Urinary bladder (tissue), 4 donors: ENCODE data around the gene ZSWIM8. TPM values are rescaled to one million over a fixed set of nuclear protein-coding genes. Genes with fewer than 3 reads are reported as not detected.
"Not testable (repeated sequence)": the region's sequence is repeated elsewhere in the genome, so short reads cannot be mapped to it uniquely, and the experiment has no call there.

Experiments used
- DNase-seq: peaks from one replicate; pipeline ENCODE4 v3.0.0-alpha.2; 2015; ENCODE audit errors: extremely low spot score
- H3K27ac ChIP-seq: one replicate; pipeline ENCODE4 v1.5.1; 2013; ENCODE audit warnings: low read depth, mild to moderate bottlenecking, moderate library complexity
- H3K36me3 ChIP-seq: one replicate; pipeline ENCODE4 v1.6.1; 2013; ENCODE audit warnings: mild to moderate bottlenecking, moderate library complexity; ENCODE audit not compliant: insufficient read depth
- H3K4me1 ChIP-seq: one replicate; pipeline ENCODE4 v1.6.1; 2013; ENCODE audit warnings: mild to moderate bottlenecking, moderate library complexity; ENCODE audit not compliant: insufficient read depth
- H3K4me3 ChIP-seq: one replicate; pipeline ENCODE4 v1.5.1; 2013; ENCODE audit warnings: low read depth, low read length
- WGBS: extraction: QIAGEN DNeasy Blood & Tissue Kit; methylation state at CpG from one replicate; pipeline ENCODE4 v1.1.7; 2013; 5-methylcytosine and 5-hydroxymethylcytosine counted together
- polyA plus RNA-seq: library from polyadenylated mRNA; stranded (reverse); fragments of 200-250 nt; gene quantifications from one replicate; pipeline ENCODE4 v1.2.3, GENCODE V29; 2013
- total RNA-seq: library from RNA; depleted of rRNA; stranded (reverse); fragments of >200 nt; gene quantifications from one replicate; pipeline ENCODE4 v1.2.3, GENCODE V29; 2014
- donor health status: healthy with polysubstance abuse.
- donor health status: healthy.

ZSWIM8 gene, protein sequence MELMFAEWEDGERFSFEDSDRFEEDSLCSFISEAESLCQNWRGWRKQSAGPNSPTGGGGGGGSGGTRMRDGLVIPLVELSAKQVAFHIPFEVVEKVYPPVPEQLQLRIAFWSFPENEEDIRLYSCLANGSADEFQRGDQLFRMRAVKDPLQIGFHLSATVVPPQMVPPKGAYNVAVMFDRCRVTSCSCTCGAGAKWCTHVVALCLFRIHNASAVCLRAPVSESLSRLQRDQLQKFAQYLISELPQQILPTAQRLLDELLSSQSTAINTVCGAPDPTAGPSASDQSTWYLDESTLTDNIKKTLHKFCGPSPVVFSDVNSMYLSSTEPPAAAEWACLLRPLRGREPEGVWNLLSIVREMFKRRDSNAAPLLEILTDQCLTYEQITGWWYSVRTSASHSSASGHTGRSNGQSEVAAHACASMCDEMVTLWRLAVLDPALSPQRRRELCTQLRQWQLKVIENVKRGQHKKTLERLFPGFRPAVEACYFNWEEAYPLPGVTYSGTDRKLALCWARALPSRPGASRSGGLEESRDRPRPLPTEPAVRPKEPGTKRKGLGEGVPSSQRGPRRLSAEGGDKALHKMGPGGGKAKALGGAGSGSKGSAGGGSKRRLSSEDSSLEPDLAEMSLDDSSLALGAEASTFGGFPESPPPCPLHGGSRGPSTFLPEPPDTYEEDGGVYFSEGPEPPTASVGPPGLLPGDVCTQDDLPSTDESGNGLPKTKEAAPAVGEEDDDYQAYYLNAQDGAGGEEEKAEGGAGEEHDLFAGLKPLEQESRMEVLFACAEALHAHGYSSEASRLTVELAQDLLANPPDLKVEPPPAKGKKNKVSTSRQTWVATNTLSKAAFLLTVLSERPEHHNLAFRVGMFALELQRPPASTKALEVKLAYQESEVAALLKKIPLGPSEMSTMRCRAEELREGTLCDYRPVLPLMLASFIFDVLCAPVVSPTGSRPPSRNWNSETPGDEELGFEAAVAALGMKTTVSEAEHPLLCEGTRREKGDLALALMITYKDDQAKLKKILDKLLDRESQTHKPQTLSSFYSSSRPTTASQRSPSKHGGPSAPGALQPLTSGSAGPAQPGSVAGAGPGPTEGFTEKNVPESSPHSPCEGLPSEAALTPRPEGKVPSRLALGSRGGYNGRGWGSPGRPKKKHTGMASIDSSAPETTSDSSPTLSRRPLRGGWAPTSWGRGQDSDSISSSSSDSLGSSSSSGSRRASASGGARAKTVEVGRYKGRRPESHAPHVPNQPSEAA (N-terminal part only)
- total RNA-seq (38.8 TPM), polyA plus RNA-seq (110 TPM)

DNA sequence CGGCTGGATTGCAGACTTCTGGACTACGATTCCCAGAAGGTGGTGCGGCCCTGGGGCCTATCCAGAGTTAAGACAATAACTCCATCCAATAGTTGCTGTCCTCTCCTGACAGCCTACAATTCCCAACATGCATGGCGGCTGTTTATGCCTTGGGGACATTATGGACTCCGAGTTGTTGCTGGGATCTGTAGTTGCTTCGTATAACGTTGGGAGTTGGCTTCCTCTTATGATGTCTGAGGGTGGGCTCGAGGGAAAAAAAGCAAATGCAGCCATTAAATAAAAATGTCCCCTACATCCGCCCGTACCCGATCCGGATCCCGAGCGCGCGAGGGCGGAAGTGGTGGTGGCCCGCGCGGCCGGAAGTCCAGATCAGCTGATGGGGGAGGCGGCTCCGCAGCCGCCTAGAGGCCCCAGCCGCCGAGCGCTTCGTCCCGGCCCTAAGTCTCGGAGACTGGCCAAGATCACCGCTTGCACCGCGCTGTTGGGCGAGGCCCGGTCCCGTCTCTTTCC lies at the start of gene ZSWIM8:
TSS of gene ZSWIM8 (plus strand) at position 396 of the 510 bp plus-strand sequence. CDS start 273 bp downstream, outside the sequence.
- H3K4me3 ChIP-seq = peak within 1 kb of the TSS; percentile 99
- peaks cover 4% of the 10 kb centered on the region for H3K36me3 ChIP-seq
- DNase-seq = peak; percentile 97
- peak within 1 kb of the TSS; percentile 87 for H3K27ac ChIP-seq
- H3K4me1 ChIP-seq = peaks cover 1% of the 10 kb centered on the region
- WGBS = under 1% methylated on average over 36 of the region's 36 CpGs

DNA sequence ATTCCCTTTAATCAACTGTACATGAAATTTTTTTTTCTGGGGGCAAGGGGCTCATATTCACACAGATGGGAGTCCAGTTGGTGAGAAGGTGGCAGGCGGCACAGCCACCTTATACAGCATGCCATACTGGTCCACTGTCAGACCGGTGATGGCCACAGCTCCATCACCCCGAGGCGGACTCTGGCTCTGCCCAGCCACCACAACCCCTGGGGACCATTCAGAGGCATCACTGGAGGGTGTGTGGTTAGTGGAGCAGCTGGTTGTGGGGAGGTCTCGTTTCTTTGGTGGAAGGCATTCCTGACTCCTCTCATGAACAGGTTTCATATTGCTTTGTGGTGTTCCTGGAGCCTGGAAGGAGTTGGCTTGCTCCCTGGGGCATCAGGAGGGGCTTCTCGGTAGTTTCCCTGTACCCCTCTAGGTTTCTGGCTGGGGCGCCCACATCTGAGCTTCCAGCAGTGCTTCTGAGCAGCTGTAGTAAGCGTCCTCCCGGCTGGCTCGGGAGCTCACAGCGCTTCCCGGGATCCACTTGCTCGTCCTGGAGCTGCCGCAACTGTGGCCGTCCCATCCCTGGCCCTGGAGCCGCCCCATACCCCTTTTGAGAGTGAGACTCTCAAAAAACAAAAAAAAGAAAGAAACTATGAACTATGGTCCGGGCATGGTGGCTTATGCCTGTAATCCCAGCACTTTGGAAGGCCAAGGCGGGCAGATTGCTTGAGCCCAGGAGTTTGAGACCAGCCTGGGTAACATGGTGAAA lies 44.7 kb upstream of the ZSWIM8 start:
- WGBS = 94% methylated on average over 18 of the region's 18 CpGs
- not testable (repeated sequence) for H3K4me1 ChIP-seq, H3K36me3 ChIP-seq, H3K27ac ChIP-seq, H3K4me3 ChIP-seq, DNase-seq

DNA sequence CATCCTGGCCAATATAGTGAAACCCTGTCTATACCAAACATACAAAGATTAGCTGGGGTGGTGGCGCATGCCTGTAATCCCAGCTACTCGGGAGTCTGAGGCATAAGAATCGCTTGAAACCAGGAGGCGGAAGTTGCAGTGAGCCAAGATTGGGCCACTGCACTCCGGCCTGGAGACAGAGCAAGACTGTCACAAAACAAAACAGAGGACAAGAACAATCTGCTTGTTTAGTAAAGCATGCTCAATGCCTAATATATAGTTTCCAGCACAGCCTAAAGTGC lies 43.0 kb upstream of the ZSWIM8 start:
- DNase-seq = no peak
- H3K27ac ChIP-seq = no peak overlapping the region
- peaks cover 1% of the 10 kb centered on the region for H3K4me1 ChIP-seq
- no peaks in the 10 kb centered on the region for H3K36me3 ChIP-seq
- no peak overlapping the region for H3K4me3 ChIP-seq
- WGBS = 91% methylated on average over 5 of the region's 5 CpGs

DNA sequence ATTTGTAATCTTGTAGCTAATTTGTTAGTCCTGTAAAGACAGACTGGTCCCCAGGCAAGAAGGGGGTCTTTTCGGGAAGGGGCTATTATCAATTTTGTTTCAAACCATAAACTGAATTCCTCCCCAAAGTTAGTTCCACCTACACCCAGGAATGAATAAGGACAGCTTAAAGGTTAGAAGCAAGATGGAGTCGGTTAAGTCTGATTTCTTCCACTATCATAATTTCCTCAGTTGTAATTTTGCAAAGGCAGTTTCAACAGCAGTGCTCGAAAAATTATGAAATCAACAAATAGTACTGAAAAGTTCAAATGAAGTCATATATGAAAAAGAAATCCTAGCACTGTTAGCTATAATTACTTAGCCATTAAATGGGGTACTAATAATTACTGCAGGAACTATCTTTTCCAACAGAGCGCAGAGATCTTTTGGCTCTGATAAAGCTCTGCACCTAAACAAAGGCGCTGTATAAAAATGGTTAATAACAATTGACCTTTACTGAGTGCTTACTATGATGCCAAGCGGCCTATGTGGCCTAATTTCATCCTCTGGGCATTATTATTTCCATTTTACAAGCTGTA lies 42.0 kb upstream of the ZSWIM8 start:
- Histone ChIP-seq H3K4me1 (peaks cover 1% of the 10 kb centered on the region), H3K36me3 (no peaks in the 10 kb centered on the region), H3K27ac (peak overlapping the region; percentile 93), H3K4me3 (peak overlapping the region; percentile 74)
- 39% methylated on average over 6 of the region's 6 CpGs for WGBS
- DNase-seq = peak; percentile 6

DNA sequence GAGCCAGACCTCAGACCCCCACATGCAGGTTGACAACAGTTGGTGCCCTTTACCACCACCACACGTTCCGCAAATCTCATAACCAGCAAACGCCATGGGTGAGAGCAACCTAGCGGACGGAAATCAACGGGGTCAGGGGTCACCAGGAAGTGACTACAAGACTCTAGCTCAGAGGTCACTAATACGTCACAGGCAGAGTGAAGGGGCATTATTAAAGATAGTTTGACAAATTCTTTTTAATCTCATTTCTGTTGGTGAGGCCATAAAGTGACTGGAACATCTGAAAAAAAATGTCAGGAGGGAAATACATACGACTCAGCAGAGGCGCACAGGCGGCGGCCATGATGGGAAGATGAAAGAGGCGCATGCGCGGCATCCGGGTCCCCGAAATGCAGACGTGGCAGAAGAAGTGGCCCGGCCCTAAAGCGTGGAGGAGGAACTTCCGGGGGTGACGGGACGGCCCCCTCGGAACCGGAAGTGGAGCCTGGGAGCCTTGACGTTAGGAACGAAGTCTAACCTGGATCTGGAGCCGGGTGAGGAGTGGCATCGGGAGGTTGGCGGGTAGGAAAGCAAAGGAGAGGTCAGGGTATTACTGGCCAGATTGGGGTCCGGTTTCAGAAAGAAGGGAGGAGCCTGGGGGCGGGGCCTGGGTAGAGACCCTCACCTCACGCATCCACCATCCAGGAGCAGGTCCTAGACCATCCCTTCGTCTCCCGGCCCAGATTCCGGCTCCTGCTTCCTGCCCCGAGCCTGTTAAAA lies 41.3 kb upstream of the ZSWIM8 start, which contains the start of gene SEC24C:
TSS of gene SEC24C (plus strand) at position 468 of the 759 bp plus-strand sequence. CDS start 2,461 bp downstream, outside the sequence.
- Histone ChIP-seq H3K4me3 (peak within 1 kb of the TSS; percentile 74), H3K4me1 (peaks cover 1% of the 10 kb centered on the region), H3K36me3 (no peaks in the 10 kb centered on the region), H3K27ac (peak within 1 kb of the TSS; percentile 94)
- peak; percentile 95 for DNase-seq
- WGBS = under 1% methylated on average over 36 of the region's 36 CpGs

DNA sequence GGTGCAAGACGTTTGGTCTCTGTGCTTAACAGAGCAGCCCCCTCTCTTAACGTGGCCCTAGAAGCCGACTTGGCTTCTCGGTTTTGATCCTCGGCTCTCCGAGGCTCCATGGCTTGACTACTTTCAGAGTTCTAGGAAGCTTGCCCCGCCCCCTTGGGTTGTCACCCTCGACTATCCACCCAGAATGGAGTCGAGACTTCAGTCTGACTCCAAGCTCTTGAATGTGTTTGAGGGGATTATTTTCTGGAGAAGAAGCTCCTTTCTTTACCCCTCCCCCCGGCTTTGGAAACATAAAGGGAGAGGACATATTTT lies 40.8 kb upstream of the ZSWIM8 start:
- no peak for DNase-seq
- peaks cover 1% of the 10 kb centered on the region for H3K4me1 ChIP-seq
- peak overlapping the region; percentile 94 for H3K27ac ChIP-seq

DNA sequence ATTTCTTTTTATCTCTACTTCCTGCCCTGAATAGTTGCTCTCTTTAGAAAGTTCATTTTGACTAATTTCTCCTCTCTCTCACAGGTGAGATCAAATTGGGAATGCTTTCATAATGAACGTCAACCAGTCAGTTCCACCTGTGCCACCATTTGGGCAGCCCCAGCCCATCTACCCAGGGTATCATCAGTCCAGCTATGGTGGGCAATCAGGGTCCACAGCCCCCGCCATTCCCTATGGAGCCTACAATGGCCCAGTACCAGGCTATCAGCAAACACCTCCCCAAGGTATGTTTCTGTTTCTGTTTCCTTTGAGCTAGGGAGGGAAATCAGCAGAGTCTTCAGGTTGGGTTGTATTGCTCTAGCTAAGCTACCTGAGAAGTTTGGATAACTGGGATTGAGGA lies 38.7 kb upstream of the ZSWIM8 start:
- Histone ChIP-seq H3K4me3 (no peak overlapping the region), H3K36me3 (peaks cover 2% of the 10 kb centered on the region), H3K27ac (no peak overlapping the region), H3K4me1 (peaks cover 1% of the 10 kb centered on the region)
- DNase-seq = no peak
- 81% methylated on average over 2 of the region's 2 CpGs for WGBS

More for the DNA sequence above, 40.8 kb upstream of the ZSWIM8 start:
- Histone ChIP-seq H3K4me3 (peak overlapping the region; percentile 74), H3K36me3 (no peaks in the 10 kb centered on the region)
- WGBS = under 1% methylated on average over 10 of the region's 10 CpGs

DNA sequence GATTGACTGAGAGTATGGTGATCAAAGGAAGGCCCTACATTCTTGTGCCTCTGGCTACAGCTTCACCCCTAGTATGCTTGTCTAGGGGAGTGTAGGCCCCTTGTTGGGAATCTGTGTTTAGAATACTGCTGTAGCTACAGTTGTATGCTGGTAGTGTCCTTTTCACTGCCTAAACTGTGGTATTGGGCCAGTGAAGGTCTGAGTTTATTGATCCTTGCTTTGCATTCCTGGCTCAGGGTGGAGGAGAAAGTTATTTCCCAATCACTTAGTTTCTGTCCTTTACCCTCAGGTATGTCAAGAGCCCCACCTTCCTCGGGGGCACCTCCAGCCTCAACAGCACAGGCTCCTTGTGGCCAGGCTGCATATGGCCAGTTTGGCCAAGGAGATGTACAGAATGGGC lies 34.6 kb upstream of the ZSWIM8 start:
- 94% methylated on average over 1 of the region's 1 CpG for WGBS
- DNase-seq = no peak
- no peak overlapping the region for H3K27ac ChIP-seq
- no peak overlapping the region for H3K4me3 ChIP-seq
- H3K36me3 ChIP-seq = peaks cover 7% of the 10 kb centered on the region
- H3K4me1 ChIP-seq = no peaks in the 10 kb centered on the region

DNA sequence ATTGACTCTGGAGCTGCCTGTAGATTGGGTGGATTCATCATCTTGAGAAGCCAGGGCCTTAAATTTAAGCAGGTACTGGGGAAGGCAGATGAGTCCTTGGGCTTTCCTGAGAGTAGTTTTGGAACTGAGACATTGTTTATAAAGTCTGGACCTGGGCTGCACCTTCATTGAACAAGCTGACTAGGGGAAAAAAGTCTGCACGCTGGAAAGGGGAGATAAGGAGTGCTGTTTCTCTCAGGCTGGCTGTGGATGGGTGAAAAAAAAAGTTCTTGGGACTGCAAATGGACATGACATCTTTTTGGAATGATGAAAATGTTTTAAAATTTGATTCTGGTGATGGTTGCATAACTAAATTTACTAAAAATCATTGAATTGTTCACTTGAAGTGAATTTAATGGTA lies 29.2 kb upstream of the ZSWIM8 start:
- no peak for DNase-seq
- H3K4me1 ChIP-seq = no peaks in the 10 kb centered on the region
- peaks cover 8% of the 10 kb centered on the region for H3K36me3 ChIP-seq
- H3K4me3 ChIP-seq = no peak overlapping the region
- 66% methylated on average over 1 of the region's 1 CpG for WGBS
- H3K27ac ChIP-seq = no peak overlapping the region

DNA sequence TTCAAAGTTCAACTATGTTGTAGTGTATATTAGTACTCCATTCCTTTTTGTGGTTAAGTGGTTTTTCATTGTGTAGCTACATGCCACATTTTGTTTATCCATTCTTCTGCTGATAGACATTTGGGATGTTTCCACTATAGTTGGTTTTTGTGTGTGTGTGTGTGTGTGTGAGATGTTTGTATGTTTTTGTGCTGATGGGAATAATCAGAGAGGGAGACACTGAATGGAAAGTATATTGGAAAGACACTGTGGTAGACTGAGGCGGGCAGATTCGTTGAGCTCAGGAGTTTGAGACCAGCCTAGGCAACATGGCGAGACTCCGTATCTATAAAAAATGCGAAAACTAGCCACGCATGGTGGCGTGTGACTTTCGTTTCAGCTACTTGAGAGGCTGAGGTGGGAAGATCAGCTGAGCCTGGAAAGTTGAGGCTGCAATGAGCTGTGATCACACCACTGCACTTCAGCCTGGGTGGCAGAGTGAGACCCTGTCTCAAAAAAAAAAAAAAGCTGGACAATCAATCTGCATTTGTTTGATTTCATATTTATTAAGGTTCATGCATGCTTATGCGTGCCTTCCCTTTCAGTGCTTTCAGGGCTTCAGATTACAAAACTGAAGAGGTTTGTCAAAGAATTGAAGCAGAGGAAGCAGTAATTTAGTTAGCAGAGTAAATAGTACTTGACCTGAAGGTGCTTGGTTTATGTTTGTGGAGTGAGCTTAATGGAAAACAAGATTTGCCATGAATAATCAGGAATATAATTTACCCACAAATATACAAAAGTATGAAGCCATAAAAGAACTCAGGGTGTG lies 26.5 kb upstream of the ZSWIM8 start:
- Histone ChIP-seq H3K27ac (no peak overlapping the region), H3K4me3 (no peak overlapping the region), H3K4me1 (no peaks in the 10 kb centered on the region), H3K36me3 (peaks cover 7% of the 10 kb centered on the region)
- no peak for DNase-seq
- WGBS = 85% methylated on average over 9 of the region's 9 CpGs

DNA sequence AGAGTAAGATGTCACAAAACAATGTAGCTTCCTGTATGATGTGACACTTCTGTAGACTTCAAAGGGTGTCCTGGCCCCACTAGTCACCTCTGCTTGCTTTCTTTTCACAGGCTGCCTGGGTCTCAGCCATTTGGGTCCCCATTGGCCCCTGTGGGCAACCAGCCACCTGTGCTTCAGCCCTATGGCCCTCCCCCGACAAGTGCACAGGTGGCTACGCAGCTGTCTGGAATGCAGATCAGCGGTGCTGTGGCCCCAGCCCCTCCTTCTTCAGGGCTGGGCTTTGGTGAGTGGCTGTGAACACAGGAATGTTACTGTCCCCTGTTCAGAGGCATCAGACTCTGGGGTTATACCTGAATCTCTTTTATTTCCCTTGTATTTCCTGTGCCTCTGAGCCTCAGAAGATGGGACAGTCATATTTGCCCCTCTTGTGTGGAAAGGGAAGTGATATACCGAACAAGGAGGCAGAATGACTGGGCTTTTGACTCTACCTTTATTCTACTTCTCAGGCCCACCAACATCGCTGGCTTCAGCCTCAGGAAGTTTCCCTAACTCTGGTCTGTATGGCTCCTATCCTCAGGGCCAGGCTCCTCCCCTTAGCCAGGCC lies 25.8 kb upstream of the ZSWIM8 start:
- H3K27ac ChIP-seq = no peak overlapping the region
- H3K36me3 ChIP-seq = peaks cover 7% of the 10 kb centered on the region
- no peaks in the 10 kb centered on the region for H3K4me1 ChIP-seq
- DNase-seq = no peak
- WGBS = 85% methylated on average over 5 of the region's 5 CpGs
- no peak overlapping the region for H3K4me3 ChIP-seq
